Measurements from ENCODE around the gene TLCD1.

TLCD1 gene

DNA sequence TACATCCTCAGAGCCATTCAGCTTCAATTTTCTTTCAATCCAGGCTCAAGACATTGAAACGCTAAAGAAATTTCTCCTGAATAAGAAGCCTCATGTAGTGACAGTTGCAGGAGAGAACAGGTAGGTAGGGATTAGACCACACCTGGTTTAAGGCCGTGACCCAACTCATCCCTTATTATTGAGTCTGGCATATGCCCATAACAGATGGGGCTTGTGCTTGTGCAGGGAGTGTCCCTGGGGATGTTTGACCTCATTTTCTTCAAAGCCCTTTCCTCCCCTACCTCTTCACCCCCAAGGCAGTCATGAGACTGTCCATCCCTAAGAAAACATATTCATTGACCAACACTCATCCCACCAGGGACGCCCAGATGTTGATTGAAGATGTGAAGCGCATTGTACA is 39.7 kb downstream of the TLCD1 start:
- DNase-seq (ENCODE audit: low read depth, low spot score), result no peak

GRCh38 chr17:28685366-28685765 is 40.7 kb downstream of the TLCD1 start:
- no peak for DNase-seq (ENCODE audit: low read depth, low spot score)

DNA sequence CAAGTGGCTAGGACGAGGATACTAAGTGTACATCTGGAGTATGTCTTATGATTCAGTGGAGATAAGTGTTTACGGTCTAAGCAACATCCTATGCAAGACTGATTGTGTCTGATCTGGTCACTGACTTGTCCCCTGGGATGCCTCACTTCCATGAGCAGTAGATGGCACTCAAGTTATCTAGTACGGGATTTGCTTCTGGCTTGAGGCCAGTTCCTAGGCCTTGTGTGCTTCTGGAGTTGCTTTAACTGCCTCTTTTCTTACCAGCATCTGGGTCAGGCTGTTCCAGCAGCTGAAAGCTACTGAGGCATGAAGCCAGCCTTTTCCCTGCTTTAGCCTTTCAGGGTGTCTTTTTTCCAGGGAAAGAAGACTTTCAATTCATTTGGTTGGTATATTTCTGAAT is 41.1 kb downstream of the TLCD1 start:
- no peak for DNase-seq (ENCODE audit: low read depth, low spot score)

DNA sequence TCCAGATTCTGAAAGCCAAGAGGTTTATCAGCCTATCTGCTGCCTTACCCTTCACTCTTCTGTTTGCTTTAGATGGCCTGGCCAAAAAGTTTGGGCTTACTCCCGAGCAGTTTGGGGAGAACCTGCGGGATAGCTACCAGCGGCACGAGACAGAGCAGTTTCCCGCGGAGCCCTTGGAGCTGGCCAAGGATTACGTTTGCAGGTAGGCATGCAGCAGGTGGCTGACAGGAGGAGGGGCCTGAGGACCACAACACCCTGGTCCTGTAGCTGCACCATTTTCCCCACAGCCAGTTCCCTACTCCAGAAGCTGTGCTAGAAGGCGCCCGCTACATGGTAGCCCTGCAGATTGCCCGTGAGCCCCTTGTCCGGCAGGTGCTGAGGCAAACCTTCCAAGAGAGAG is 43.4 kb downstream of the TLCD1 start:
- DNase-seq (ENCODE audit: low read depth, low spot score), result no peak

DNA sequence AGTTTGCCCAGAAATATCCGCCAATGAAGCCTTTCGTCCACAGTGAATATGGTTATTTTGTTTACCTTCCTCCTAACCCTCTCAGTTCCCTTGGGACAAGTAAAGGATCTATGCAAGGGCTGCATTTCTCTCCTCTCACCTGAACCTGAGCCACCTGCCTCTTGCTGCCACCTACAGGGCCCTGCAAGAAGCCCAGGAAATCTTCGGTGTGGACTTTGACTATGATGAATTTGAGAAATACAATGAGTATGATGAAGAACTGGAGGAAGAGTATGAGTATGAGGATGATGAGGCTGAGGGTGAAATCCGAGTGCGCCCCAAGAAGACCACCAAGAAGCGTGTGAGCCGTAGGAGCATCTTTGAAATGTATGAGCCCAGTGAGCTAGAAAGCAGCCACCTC is 50.1 kb downstream of the TLCD1 start:
- DNase-seq (ENCODE audit: low read depth, low spot score), result no peak

- no peak for DNase-seq (ENCODE audit: low read depth, low spot score)
These were observed 50.5 kb downstream of the TLCD1 start for GRCh38 chr17:28675490-28675889.
